ENCODE results near the gene STS. TPM values are rescaled to one million over a fixed set of nuclear protein-coding genes. Genes with fewer than 3 reads are reported as not detected.

Gene STS
- total RNA-seq, 2 donors from 2014 or later = 3.6 TPM

- ATAC-seq = no peak
- Histone ChIP-seq H3K27ac (no peak overlapping the region), H3K27me3 (no peaks in the 10 kb centered on the region), H3K36me3 (replicated peaks in 1 of 2; ENCODE audit: insufficient read depth in 1 of 2, low read depth in 2 of 2) (no peaks in the 10 kb centered on the region), H3K4me3 (no peak overlapping the region), H3K9me3 (no peaks in the 10 kb centered on the region), H3K4me1 (no peaks in the 10 kb centered on the region)
- DNase-seq = no peak
- intact Hi-C loops (cut with DNase I) = no loop called here
- TF ChIP-seq CTCF (IDR thresholded peaks at IDR 0.05) = no peak
- no peak for TF ChIP-seq POLR2A (IDR thresholded peaks at IDR 0.05)
- WGBS, 2 donors = 89% methylated on average over 3 of the region's 3 CpGs; no CpG with 5 or more reads in 1 of the 2 donors
These were observed 9.4 kb downstream of the STS start for GRCh38 chrX:7156879-7157278.

GRCh38 chrX:7158468-7158990 lies 11.0 kb downstream of the STS start:
- intact Hi-C loops (cut with DNase I) = no loop called here
- TF ChIP-seq CTCF (IDR thresholded peaks at IDR 0.05) = no peak
- no peak for TF ChIP-seq POLR2A (IDR thresholded peaks at IDR 0.05)
- H3K27ac ChIP-seq = no peak overlapping the region
- no peaks in the 10 kb centered on the region for H3K4me1 ChIP-seq
- 71 to 82% methylated on average over 5 of the region's 5 CpGs for WGBS, 2 donors
- no peaks in the 10 kb centered on the region for H3K27me3 ChIP-seq
- H3K4me3 ChIP-seq = no peak overlapping the region
- no peak for DNase-seq
- no peaks in the 10 kb centered on the region for H3K36me3 ChIP-seq (replicated peaks in 1 of 2; ENCODE audit: insufficient read depth in 1 of 2, low read depth in 2 of 2)
- no peak for ATAC-seq
- no peaks in the 10 kb centered on the region for H3K9me3 ChIP-seq

GRCh38 chrX:7159149-7159861 lies 11.8 kb downstream of the STS start:
- Histone ChIP-seq H3K27ac (no peak overlapping the region), H3K9me3 (no peaks in the 10 kb centered on the region), H3K4me3 (no peak overlapping the region), H3K27me3 (no peaks in the 10 kb centered on the region), H3K4me1 (no peaks in the 10 kb centered on the region), H3K36me3 (replicated peaks in 1 of 2; ENCODE audit: insufficient read depth in 1 of 2, low read depth in 2 of 2) (no peaks in the 10 kb centered on the region)
- ATAC-seq (no peak), DNase-seq (no peak)
- TF ChIP-seq CTCF (IDR thresholded peaks at IDR 0.05) (no peak), POLR2A (IDR thresholded peaks at IDR 0.05) (no peak)
- intact Hi-C loops (cut with DNase I) = no loop called here
- 76 to 78% methylated on average over 6 to 7 of the region's 7 CpGs for WGBS, 2 donors

- H3K36me3 ChIP-seq (replicated peaks in 1 of 2; ENCODE audit: insufficient read depth in 1 of 2, low read depth in 2 of 2) = no peaks in the 10 kb centered on the region
- TF ChIP-seq POLR2A (IDR thresholded peaks at IDR 0.05) (no peak), CTCF (IDR thresholded peaks at IDR 0.05) (no peak)
- ATAC-seq = no peak
- no peak overlapping the region for H3K4me3 ChIP-seq
- intact Hi-C loops (cut with DNase I) = no loop called here
- H3K4me1 ChIP-seq = no peaks in the 10 kb centered on the region
- no peaks in the 10 kb centered on the region for H3K9me3 ChIP-seq
- no peak overlapping the region for H3K27ac ChIP-seq
- 80 to 92% methylated on average over 1 of the region's 1 CpG for WGBS, 2 donors
- DNase-seq = no peak
- no peaks in the 10 kb centered on the region for H3K27me3 ChIP-seq
These were observed 15.7 kb downstream of the STS start for GRCh38 chrX:7163146-7163677.

Data from body of pancreas (tissue), 4 donors.